ENCODE data around the gene PRDX1. TPM values are rescaled to one million over a fixed set of nuclear protein-coding genes. Genes with fewer than 3 reads are reported as not detected.

PRDX1 gene
- total RNA-seq = 436 and 653 TPM in 2 replicates

DNA sequence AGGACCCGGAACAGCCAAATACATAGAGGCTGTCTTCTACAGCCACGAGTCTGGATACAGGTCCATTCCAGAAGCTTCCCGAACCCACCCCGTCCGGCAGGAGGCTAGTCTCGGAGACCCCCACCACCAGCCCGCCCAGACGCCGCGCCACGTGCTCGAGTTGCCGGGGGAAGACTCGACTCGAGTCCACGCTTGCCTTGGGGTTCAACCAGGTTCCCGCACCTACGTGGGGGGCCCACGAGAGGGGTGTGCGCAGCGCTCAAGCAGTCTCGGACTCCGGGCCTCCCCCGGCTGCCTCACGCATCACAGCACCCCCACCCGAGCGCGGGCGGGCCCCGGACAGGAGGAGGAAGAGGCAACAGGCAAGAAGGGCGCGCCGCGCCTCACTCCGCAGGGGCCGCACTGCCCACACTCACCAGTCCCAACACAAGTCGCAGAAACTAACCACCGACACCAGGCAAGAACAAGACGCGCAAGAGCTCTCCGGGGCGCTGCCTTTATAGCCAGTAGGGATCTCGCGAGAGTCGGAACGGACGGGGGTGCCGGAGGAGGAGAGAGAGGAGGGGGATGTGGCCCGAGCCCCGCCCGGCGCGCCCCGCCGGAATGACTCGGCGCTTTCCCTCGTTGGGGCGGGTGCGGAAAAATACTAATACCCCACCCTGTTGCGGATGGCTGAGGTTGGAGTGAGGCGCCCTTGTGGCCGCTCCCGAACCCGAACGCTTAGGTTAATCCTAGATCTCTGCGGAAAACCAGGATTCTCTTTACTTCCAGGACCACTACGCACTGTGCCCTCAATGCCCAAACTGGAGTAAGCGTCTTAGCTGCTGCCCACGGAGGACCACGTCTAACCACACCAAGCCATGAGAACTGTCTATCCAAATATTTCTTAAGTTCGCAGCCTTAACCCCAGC lies at the start of gene PRDX1:
Gene PRDX1, minus strand, starts transcription at position 472 of the 911 bp plus-strand sequence. CDS start 2,841 bp downstream, outside the sequence.

DNA sequence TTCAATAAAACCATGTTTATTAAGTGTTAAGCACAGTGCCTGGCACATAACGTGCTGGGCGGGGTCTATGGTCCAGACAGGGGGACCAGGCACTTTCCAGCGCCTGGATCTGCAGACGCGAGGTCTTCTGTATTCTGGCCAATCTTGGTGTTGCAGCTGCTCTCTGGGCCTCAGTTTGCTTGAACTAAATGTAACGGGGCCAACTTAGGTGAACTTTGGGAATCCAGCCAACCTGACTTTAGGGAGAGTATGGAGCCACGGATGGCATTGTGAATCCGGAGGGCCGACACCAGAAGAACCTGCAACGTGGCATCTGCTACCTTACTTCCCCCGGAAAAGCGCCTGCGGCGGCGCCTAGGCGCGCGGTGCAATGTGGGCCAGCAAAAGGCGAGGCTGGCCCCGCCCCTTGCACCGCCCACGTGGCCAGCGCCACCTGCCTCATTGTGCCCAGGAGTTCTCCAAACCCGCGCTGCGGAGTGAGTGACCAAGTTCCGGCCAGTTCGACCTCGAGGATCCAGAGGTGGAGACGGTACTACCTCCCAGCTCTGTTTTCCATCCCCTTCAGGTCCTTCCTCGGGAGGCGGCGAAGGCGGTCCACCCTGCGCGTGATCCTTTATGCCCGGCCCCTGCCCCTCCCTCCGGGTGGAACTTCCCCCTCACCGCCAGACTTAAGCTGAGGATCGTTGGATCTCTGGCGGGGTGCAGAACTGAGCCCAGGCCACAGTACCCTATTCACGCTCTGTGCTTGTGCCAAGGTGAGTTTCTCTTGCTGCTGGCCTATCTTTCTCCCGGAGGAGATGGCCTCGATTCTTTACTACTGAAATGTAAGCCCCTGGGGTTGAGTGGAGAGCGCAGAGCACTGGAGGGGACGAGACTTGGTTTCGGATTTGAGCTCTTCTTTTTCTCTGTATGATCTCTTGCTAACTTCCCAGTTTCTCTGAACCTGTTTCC lies 29.0 kb upstream of the PRDX1 start, which contains the start of gene AKR1A1:
Gene AKR1A1, plus strand, starts transcription at position 426 of the 951 bp plus-strand sequence. CDS start 10,969 bp downstream, outside the sequence.

GRCh38 chr1:45490626-45491486 lies 30.8 kb downstream of the PRDX1 start, which contains the start of gene TESK2:
Gene TESK2 (minus strand): TSS chr1:45491163. CDS start chr1:45457785, 33,378 bp downstream.

Other genes starting within 250 kb of the PRDX1 start
- gene HPDL, start 195.0 kb downstream of the PRDX1 start, total RNA-seq = 0.50 and 0.73 TPM in 2 replicates
- gene TOE1, start 181.7 kb downstream of the PRDX1 start, total RNA-seq = 9.4 and 14.8 TPM in 2 replicates
- gene MUTYH, start 181.4 kb downstream of the PRDX1 start, total RNA-seq = 16.7 and 22.3 TPM in 2 replicates
- 2.3 and 2.5 TPM in 2 replicates for gene TESK2, start 30.7 kb downstream of the PRDX1 start, total RNA-seq
- 0.50 and 0.73 TPM in 2 replicates for gene CCDC163, start 21.8 kb downstream of the PRDX1 start, total RNA-seq
- 1.6 and 2.8 TPM in 2 replicates for gene MMACHC, start 21.6 kb downstream of the PRDX1 start, total RNA-seq
- 102 and 133 TPM in 2 replicates for gene AKR1A1, start 28.9 kb upstream of the PRDX1 start, total RNA-seq
- 23.0 and 60.4 TPM in 2 replicates for gene NASP, start 62.2 kb upstream of the PRDX1 start, total RNA-seq
- gene CCDC17, start 102.2 kb upstream of the PRDX1 start, total RNA-seq = 0.99 and 1.6 TPM in 2 replicates
- 73.3 and 98.5 TPM in 2 replicates for gene GPBP1L1, start 164.6 kb upstream of the PRDX1 start, total RNA-seq
- 11.2 and 13.2 TPM in 2 replicates for gene TMEM69, start 166.3 kb upstream of the PRDX1 start, total RNA-seq
- 16.9 and 20.2 TPM in 2 replicates for gene IPP, start 228.8 kb upstream of the PRDX1 start, total RNA-seq